ENCODE results near the gene RFX5.

RFX5 gene

DNA sequence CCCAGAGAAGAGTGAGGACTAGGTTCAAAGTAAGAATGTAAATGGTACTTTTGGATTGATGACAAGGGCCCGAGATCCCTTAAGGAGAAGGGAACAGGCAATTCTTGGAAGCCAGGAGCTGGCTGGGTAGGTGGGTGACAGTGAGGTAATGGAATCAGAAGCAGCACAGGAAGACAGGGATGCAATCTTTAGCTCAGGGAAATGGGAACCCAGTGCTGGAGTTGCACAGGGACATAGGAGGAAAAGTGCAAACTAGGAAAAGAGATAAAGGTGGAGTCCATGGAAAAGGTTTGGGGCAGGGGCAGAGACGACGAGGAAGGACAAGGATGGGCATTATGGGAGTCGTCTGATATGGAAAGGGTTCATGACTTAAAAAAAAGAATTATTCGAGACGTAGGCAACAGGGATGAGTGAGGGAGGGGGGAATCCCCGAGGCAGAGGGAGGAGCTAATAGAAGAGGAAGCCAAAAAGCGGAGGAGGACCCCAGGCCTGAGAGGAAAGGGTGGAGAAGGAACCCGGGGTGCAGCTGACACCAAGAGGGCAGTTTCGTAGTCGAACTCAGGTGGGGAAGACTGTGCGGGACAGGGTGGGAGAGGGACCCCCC, 20.3 kb downstream of the RFX5 start:
- DNase-seq (ENCODE audit: extremely low read depth, low read depth), result no peak
- TF ChIP-seq, protein P1, sequence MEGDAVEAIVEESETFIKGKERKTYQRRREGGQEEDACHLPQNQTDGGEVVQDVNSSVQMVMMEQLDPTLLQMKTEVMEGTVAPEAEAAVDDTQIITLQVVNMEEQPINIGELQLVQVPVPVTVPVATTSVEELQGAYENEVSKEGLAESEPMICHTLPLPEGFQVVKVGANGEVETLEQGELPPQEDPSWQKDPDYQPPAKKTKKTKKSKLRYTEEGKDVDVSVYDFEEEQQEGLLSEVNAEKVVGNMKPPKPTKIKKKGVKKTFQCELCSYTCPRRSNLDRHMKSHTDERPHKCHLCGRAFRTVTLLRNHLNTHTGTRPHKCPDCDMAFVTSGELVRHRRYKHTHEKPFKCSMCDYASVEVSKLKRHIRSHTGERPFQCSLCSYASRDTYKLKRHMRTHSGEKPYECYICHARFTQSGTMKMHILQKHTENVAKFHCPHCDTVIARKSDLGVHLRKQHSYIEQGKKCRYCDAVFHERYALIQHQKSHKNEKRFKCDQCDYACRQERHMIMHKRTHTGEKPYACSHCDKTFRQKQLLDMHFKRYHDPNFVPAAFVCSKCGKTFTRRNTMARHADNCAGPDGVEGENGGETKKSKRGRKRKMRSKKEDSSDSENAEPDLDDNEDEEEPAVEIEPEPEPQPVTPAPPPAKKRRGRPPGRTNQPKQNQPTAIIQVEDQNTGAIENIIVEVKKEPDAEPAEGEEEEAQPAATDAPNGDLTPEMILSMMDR (IDR thresholded peaks at IDR 0.05; ENCODE audit: low read depth, low read length), result no peak

DNA sequence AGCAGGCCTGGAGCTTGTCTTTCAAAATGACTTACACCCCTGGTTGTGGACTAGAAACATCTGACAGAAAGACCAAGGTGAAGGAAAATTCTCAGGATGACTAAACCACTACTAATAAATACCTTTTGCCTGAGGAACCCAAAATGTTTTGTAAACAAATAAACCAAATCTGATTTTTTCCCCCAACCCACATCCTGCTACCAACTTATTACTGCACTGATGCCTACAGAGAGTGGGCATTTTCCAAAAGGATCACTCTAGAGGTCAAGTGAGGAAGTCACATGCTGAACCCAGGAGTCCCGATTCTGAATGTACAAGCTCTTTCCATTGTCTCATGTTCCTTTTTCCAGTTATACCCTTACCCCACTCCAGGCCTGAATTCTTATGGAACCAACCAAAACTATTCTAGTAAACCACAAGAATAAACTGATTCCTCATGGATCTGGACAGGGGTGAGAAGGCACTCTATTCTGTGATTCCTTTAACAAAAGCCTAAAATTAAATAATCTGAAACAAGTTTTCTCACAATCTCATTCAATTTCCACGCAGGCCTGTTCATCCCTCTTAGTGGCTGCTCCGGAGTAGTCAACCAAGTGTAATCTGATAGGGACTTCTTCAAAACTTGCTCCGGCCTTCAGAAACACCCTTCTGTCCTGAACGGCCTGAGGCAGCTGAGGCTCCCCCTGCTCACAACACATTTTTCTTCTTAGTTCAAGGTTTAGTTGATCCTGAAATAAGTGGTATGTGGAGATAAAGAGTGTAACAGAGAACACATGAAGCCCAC, 21.2 kb downstream of the RFX5 start:
- DNase-seq (ENCODE audit: extremely low read depth, low read depth), result no peak
- TF ChIP-seq, protein P1 (IDR thresholded peaks at IDR 0.05; ENCODE audit: low read depth, low read length), result no peak

DNA sequence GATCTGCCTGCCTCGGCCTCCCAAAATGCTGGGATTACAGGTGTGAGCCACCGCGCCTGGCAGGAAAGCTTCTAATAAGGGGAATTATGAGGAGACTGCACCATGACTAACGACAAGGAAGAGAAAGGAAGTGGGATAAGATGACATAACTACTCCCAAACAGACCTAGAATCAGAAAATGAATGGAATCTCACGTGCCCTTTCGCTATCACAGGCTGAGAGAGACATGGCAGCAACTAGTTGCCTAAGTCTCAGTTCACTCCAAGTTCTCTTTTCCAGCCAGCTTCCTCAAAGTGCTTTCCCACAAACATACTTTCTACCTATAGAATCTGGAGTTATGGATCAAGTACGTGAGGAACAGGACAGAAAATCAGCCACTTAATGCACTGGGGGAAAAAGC, 21.8 kb downstream of the RFX5 start:
- DNase-seq (ENCODE audit: extremely low read depth, low read depth), result no peak
- TF ChIP-seq, protein P1 (IDR thresholded peaks at IDR 0.05; ENCODE audit: low read depth, low read length), result no peak

DNA sequence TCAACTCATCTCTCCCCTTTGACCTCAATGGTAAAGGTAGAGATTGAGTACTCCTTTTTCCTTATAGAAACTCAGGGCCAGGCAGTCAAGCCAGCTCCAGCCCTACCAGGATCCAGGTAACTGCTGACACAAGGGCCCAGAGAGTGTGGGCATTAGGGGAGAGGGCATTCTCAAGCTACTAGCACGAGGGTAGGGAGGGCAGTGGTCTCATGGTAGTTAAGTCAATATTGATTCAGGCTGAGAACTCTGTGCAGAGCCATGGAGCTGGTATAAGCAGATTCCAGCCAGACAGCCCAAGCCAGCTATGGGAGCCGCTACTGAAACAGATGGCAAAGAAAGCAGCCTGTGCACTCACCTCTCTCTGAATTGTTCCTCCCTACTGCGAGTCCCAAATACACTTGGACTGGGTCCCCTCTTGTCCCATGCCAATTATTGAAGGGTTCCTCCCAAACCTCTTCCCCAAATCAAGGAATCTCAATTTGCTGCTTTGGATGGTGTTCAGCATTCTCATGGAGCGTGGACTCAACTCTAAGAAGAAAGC, 22.6 kb downstream of the RFX5 start:
- TF ChIP-seq, protein P1 (IDR thresholded peaks at IDR 0.05; ENCODE audit: low read depth, low read length), result no peak
- no peak for DNase-seq (ENCODE audit: extremely low read depth, low read depth)

DNA sequence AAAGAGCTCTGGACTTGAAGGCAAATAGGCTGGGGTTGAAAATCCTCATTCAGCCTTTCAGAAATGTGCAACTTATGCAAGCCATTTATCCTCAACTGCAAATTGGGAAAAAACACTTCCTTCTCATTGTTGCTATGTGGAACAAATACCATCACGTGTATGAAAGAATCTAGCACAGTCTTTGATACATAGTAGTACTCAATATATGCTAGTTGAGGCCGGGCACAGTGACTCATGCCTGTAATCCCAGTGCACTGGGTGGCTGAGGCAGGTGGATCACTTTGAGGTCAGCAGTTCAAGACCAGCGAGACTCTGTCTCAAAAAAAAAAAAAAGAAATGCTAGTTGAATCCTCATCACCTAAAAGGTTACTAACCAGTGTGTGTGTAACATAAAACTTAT, 28.1 kb downstream of the RFX5 start:
- DNase-seq (ENCODE audit: extremely low read depth, low read depth), result no peak
- TF ChIP-seq, protein P1 (IDR thresholded peaks at IDR 0.05; ENCODE audit: low read depth, low read length), result no peak

DNA sequence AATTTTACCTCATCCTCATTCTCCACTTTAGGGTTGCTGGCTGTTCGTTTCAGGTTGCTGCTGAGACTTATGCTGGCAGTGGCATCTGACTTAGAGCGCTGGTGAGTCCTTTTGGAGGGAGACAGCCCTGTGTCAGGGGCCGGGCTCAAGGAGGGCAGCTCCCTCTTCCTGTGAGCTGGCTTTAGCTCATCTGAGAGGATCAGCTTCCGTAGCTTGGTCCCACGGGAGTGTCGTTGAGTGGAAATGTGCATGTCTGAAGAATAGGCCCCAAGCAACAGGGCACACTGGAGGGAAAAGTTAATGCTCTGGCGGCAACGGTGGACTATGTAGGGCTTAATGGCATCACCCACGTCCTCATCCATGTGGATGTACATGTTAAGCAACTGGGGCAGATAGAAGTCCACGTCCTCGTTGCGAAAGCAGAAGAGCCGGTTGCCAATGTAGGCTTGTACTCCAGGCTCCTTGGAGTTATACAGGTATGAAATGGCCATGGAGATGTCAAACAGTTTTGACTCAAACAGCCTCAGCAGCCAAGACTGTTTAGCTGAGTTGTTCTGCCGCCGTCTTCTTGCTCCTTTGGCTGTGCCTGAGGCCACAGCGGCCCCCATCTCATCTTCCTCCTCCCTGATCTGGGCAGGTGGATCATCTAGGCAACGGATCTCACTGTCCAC, 31.4 kb downstream of the RFX5 start:
- TF ChIP-seq, protein P1 (IDR thresholded peaks at IDR 0.05; ENCODE audit: low read depth, low read length), result no peak
- DNase-seq (ENCODE audit: extremely low read depth, low read depth), result no peak
